Activated CD4-positive, alpha-beta T cell treated with anti-CD3 and anti-CD28 coated beads for 4 hours (primary cell): ENCODE data around the gene PRPH.
"Not testable (repeated sequence)": the region's sequence is repeated elsewhere in the genome, so short reads cannot be mapped to it uniquely, and the experiment has no call there.

Experiments used
- DNase-seq, 2 donors: peaks; one replicate each; pipeline ENCODE4 v3.0.0-alpha.2; 2020

Gene PRPH

DNA sequence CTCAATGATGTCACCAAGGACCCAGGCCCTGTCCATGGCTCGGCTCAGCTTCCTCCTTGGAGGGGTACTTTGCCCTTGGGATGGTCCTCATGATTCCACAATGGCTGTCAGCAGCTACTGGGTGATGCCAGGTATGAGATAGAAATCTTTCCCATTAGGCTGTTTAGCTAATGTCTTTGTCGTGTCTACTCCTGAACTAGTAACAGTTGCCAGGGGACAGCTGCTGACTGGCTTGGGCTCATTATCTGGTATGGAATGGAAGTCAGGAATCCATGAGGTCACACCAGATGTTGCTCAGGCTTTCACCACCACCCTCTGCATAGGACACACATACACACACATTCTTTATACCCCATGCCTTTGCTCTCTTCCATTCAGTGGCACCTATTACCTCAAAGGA is 9.2 kb downstream of the PRPH start:
- DNase-seq, result no peak

DNA sequence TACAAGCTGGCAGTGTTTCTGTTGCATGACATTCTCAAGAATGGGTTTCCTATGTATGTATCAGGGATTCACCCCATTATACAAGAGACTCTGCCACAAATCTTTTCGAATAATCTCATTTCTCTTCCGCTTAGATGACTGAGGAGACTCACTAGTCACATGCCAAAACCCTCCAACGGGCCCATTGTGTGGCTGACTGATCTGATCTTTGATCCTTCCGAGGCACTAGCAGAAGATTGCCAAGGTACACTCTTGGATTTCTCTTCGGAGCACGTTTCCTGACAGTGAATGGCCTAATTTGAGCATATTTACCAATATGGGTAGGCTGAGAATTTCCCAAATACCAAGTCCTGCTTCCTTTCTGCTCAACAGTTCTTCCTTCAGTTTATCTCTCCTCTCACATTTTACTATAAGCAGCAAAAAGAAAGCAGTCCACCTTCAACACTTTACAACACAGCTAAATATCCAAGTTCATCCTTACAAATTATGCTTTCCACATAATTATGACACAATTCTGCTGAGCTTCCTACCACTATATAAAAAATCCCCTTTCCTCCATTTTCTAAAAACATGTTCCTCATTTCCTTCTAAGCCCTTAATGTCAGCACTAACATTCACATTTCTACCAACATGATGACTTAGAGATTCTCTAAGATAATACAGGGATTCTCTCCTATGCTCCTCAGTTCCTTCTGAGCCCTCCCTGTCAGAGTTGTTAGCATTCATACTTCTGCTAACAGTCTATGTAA is 11.0 kb downstream of the PRPH start:
- no peak for DNase-seq

DNA sequence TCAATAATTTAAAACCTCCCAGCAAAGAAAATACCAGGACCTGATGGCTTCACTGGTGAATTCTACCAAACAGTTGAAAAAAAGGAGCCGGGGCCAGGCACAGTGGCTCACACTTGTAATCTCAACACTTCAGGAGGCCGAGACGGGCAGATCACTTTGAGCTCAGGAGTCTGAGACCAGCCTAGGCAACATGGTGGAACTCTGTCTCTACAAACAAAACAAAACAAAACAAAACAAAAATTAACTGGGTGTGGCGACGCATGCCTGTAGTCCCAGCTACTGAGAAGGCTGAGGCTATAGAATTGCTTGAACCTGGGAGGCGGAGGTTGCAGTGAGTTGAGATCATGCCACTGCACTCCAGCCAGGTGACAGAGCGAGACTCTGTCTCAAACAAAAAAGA is 14.4 kb downstream of the PRPH start:
- no peak for DNase-seq

DNA sequence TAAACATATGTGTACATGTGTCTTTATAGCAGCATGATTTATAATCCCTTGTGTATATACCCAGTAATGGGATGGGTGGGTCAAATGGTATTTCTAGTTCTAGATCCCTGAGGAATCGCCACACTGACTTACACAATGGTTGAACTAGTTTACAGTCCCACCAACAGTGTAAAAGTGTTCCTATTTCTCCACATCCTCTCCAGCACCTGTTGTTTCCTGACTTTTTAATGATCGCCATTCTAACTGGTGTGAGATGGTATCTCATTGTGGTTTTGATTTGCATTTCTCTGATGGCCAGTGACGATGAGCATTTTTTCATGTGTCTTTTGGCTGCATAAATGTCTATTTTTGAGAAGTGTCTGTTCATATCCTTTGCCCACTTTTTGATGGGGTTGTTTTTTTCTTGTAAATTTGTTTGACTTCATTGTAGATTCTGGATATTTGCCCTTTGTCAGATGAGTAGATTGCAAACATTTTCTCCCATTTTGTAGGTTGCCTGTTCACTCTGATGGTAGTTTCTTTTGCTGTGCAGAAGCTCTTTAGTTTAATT is 15.6 kb downstream of the PRPH start:
- not testable (repeated sequence) for DNase-seq

DNA sequence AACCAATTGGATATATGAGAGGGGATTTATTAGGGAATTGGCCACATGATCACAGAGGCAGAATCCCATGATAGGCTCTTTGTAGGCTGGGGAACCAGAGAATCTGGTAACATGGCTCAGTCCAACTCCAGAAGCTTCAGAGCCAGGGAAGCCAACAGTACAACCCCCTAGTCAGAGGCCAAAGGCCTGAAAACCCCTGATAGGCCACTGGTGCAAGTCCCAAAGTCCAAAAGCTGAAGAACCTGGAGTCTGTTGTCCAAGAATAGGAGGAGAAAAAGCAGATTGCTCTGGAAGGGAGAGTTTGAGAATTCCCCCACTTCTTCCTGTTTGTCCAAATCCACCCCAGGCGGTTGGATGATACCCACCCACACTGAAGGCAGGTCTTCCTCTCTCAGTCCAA is 19.9 kb downstream of the PRPH start:
- DNase-seq, result no peak

DNA sequence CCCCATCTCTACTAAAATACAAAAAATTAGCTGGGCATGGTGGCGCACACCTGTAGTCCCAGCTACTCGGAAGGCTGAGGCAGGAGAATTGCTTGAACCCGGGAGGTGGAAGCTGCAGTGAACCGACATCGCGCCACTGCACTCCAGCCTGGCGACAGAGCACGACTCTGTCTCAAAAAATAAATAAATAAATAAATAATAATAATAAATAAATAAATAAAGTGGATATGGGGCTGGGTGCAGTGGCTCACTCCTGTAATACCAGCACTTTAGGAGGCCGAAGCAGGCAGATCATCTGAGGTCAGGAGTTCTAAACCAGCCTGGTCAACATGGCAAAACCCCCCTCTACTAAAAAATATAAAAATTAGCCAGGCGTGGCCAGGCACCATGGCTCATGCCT is 22.2 kb downstream of the PRPH start:
- not testable (repeated sequence) for DNase-seq

DNA sequence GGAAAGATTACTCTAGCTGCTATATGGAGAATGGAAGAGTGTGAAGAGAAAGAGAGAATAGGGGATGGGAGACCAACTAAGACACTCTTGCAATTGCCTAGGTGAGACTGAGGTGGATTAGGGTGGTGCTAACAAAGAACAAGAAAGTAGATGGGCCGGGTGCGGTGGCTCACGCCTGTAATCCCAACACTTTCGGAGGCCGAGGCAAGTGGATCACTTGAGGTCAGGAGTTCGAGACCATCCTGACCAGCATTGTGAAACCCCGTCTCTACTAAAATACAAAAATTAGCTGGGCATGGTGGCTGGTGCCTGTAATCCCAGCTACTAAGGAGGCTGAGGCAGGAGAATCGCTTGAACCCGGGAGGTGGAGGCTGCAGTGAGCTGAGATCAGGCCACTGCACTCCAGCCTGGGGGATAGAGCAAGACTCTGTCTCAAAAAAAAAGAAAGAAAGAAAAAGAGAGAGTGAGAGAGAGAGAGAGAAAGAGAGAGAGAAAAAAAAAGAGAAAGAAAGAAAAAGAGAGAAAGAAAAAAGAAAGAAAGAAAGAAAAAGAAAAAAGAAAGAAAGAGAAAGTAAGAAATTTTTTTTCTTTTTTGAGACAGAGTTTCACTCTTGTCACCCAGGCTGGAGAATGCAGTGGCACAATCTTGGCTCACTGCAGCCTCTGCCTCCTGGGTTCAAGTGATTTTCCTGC is 25.6 kb downstream of the PRPH start:
- DNase-seq, result not testable (repeated sequence)

DNA sequence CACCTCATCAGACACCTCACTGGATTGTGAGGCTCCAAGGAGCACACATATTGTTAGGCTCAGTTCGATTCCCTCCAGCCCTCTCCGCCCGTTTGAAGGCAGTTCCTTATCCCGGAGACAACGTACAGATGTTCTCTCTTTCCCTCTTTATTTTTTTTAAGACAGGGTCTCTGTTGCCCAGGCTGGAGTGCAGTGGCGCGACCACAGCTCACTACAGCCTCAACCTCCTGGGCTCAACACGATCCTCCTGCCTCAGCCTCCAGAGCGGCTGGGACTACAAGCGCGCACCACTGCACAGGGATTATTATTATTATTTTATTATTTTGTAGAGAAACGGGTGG is 27.4 kb downstream of the PRPH start:
- no peak for DNase-seq

DNA sequence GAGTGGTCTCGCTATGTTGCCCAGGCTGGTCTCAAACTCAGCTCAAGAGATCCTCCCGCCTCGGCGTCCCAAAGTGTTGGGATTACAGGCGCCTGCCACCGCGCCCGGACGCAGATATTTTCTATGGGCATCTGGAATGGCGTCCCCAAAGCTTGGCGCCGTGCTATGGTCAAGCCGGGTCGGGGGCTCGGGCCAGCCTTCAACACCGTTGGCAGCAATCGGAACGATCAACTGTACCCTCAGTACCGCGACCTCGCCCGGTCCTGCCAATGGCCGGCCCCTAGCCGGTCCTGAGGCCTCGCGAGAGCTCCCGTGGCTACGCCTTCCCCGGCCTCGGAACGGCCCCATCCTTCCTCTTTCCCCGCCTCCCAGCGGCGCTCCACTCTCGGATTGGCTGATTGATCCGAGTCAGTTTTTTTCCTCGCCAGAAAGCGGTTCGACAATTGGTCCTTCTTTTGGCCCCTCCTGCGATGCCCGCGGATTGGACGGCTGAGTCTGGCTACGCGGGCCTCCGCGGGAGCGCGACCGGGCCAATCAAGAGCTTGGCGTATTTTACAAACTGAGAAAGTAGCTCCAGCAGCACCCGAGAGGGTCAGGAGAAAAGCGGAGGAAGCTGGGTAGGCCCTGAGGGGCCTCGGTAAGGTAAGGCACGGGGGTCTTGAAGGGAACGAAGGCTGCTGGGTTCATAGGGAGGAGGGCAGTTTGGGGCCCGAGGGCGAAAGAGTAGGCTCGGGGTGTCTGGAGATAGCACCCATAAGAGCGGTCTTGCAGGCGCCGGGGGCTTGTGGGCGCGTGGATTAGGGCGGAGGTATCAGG is 28.0 kb downstream of the PRPH start, which contains the start of gene TROAP:
TROAP (plus strand) TSS at position 548 of the 816 bp plus-strand sequence. CDS start 354 bp downstream, outside the sequence.
- DNase-seq, result peak; percentile 95 to 96

DNA sequence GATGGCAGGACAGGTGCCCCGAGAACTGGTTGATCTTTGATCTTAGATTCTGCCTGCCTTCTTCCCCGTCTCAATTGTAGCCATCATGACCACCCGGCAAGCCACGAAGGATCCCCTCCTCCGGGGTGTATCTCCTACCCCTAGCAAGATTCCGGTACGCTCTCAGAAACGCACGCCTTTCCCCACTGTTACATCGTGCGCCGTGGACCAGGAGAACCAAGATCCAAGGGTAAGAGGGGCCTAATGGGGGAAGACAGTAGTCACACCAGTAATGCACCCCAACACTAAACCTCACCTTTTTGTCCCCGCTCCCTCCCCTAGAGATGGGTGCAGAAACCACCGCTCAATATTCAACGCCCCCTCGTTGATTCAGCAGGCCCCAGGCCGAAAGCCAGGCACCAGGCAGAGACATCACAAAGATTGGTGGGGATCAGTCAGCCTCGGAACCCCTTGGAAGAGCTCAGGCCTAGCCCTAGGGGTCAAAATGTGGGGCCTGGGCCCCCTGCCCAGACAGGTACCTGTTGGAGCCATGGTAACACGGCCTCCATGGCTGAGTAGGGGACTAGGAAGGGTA is 28.7 kb downstream of the PRPH start:
- DNase-seq, result no peak

DNA sequence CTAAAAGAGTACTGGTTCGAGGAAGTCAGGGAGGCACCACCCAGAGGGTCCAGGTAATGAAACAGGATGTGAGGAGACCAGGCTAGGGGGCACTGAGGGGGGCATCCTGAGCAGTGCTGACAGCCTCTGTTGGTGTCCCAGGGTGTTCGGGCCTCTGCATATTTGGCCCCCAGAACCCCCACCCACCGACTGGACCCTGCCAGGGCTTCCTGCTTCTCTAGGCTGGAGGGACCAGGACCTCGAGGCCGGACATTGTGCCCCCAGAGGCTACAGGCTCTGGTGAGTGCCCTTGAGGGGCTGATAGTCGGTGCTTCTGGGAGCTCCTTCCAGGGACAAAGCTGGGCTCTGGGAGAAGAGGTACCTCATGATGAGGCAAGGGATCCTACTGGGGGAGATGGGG is 30.7 kb downstream of the PRPH start:
- no peak for DNase-seq

DNA sequence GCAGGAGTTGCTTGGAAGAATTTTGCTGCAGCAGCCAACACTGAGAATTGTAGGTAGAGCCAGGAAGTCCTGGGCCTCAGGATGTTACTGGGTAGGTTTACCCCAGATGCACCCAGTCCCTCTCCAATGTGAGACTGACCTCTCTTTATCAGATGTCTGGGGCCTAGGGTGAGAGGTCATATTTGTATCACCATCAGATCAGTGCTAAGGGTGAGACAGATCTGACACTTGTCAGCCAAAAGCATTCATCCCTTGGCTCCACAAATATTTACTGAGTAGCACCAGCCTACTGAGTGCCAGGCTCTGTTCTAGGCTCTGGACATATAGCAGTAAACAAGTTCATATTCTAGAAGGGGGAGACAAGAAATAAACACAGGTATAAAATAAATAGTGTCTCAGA is 32.4 kb downstream of the PRPH start:
- DNase-seq, result no peak

DNA sequence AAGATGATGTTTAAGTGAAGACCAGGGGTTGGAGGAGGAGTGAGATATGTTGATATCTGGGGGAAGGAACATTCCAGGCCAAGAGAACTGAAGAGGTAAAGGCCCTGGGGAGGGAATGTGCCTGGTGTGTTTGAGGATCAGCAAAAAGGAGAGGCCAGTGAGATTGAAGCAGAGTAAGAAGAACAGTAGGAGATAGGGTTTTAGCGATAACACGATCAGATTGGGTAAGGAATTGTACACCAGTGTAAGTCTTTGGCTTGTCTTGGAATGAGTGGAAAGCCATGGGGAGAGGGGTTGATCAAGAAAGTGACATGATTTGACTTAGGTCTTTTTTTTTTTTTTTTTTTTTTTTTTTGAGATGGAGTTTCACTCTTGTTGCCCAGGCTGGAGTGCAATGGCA is 32.9 kb downstream of the PRPH start:
- DNase-seq, result no peak

DNA sequence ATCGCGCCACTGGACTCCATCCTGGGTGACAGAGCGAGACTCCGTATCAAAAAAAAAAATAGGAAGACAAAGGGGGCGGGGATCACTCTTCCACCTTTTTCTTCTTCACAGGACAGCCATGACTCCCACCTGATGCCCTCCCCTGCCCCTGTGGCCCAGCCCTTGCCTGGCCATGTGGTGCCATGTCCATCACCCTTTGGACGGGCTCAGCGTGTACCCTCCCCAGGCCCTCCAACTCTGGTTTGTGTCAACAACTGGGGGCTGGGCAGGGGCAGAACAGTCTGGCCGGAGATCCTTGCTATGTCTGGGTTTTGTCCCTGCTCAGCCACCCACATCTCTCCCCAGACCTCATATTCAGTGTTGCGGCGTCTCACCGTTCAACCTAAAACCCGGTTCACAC is 33.9 kb downstream of the PRPH start:
- DNase-seq, result no peak

DNA sequence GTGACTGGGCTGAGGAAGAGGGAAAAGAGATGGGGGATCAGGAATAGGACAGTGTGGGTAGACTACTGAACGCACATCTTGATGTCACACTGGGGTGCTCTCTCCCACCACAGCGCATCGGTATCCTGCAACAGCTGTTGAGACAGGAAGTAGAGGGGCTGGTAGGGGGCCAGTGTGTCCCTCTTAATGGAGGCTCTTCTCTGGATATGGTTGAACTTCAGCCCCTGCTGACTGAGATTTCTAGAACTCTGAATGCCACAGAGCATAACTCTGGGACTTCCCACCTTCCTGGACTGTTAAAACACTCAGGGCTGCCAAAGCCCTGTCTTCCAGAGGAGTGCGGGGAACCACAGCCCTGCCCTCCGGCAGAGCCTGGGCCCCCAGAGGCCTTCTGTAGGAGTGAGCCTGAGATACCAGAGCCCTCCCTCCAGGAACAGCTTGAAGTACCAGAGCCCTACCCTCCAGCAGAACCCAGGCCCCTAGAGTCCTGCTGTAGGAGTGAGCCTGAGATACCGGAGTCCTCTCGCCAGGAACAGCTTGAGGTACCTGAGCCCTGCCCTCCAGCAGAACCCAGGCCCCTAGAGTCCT is 35.2 kb downstream of the PRPH start:
- no peak for DNase-seq

DNA sequence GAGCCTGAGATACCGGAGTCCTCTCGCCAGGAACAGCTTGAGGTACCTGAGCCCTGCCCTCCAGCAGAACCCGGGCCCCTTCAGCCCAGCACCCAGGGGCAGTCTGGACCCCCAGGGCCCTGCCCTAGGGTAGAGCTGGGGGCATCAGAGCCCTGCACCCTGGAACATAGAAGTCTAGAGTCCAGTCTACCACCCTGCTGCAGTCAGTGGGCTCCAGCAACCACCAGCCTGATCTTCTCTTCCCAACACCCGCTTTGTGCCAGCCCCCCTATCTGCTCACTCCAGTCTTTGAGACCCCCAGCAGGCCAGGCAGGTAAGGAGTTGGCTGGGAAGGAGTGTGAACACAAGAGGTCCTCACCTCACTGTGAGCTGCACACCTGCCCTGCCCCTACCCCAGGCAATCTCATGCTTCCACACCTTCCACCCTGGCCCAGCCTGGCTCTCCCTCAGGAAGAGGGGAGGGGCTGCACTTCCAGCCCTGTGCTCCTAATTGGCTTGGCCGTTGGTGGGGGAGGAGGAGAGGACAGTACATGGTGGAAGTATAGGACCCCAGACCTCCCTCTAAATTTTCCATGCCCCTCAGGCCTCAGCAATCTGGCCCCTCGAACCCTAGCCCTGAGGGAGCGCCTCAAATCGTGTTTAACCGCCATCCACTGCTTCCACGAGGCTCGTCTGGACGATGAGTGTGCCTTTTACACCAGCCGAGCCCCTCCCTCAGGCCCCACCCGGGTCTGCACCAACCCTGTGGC is 35.9 kb downstream of the PRPH start:
- no peak for DNase-seq

DNA sequence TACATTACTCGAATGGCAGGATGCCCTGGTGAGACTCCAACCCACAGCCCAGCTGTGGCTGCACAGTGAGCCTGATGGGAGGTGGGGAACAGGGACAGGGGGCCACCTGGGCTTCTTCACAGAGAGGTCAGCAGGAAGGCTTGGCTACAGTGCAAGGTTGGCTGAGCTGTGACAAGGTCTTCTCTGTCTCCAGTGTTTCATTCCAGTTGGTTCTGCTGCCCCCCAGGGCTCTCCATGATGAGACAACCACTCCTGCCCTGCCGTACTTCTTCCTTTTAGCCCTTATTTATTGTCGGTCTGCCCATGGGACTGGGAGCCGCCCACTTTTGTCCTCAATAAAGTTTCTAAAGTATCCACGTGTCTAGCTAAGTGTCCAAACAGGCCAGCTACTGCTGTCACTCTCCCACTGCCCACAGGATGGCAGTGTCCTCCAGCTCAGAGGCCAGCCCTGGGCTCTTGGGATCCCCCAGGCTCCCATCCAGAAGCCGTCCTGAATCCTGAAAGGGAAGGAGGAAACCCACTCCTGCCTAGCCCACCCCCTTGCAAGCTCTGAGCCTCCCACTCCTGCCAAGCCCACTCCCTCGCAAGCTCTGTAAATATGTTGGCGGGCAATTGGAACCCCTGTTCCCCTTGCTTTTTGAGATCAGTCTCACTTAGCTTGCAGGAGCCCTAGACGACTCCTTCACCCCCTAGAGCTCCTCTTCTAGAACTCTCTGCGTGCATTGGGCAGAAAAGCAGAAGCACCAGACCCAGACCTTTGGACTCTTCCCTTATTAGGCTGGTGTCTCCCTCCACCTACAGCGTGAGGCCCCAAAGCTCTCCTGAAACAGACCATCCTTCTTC is 36.7 kb downstream of the PRPH start:
- no peak for DNase-seq

DNA sequence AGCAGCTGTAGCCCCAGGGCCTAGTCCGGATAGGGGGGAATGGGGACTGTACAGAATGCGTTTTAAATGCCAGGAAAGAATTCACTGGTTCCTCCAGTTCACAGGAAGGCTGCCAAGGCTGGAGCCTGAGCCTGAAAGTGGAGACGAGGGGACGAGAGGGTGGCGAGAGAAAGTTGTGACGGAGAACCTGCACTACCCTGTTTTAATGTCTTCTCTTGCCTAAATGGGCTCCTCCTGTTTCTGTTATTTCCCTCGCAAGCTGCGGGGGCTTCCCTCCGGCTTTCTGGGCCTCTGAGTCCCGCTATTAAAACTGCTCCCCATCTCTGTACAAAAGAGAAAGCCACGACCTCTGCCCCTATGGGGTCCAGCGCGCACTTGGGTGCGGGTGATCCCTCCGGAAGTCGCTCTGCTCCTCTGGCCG is 37.5 kb downstream of the PRPH start:
- no peak for DNase-seq

DNA sequence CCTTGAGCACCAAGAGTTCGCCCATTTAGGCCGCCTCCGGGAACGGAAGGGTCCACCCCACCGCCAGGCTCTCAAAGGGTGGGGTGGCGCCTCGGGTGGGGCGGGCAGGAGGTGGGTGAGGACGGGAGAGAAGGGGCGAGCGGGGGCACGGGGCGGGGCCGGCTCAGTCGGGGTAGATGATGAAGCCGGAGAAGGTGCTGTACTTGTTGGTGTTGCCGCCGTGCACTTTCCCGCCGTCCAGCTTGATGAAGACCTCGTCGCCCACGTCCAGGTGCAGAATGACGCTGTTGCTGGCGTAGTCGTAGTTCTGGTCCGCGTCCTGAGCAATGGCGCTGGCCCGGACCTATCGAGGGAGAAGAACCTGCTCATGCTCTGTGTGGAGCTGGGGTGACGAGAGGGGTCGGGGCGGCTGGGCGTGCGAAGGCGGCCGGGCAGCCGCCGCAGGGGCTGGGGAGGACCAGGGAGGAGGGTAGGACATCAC is 38.0 kb downstream of the PRPH start:
- DNase-seq, result no peak

DNA sequence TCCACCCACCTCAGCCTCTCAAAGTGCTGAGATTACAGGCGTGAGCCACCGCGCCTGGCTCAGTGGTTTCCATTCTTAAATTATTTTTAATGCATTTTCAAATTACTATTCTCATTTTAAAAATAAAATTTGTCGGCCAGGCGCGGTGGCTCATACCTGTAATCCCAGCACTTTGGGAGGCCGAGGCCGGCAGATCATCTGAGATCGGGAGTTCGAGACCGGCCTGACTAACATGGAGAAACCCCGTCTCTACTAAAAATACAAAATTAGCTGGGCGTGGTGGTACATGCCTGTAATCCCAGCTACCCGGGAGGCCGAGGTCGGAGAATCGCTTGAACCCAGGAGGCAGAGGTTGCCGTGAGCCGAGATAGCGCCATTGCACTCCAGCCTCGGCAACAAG is 38.8 kb downstream of the PRPH start:
- DNase-seq, result not testable (repeated sequence)

DNA sequence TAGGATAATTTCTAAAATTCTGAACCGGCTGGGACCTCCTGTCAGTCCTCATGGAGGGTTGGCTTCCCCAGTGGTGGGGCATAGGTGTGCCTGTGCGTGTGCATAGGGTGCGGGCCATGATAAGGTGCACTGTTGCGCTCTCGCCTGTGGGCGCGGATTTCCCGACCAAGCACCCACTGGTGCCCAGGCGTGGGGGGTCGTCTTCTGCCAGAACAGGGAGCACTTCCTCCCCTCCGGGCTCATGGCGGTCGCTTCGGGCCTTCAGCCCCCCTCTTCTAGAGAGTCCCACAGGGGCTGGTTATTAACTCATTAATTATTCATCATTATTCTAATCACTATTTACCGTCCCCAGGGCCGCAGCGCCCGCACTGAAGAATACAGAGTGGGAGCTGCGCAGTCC is 39.3 kb downstream of the PRPH start:
- no peak for DNase-seq
